Liver (tissue), 9 donors: ENCODE results near the gene PARD3. TPM values are rescaled to one million over a fixed set of nuclear protein-coding genes. Genes with fewer than 3 reads are reported as not detected.

ENCODE experiments used
- DNase-seq: peaks from one replicate; pipeline ENCODE4 v3.0.0-alpha.2; 2017; ENCODE audit warnings: low spot score
- H3K27ac ChIP-seq, 2 donors: one replicate each; pipeline ENCODE4 v1.7.0; 2013; ENCODE audit warnings: inconsistent platforms in 2 of 2, low read length in 2 of 2, control low read depth in 1 of 2, low read depth in 1 of 2, mild to moderate bottlenecking in 1 of 2
- H3K27me3 ChIP-seq, 4 donors: one replicate each; pipeline versions ENCODE4 v1.6.1 to v1.7.0; 2013; ENCODE audit warnings: low read length in 3 of 4, inconsistent platforms in 1 of 4, mild to moderate bottlenecking in 1 of 4, moderate library complexity in 1 of 4; ENCODE audit not compliant: control insufficient read depth in 4 of 4, insufficient read depth in 4 of 4
- H3K36me3 ChIP-seq, 4 donors: one replicate each; pipeline versions ENCODE4 v1.6.1 to v1.7.0; 2013; ENCODE audit warnings: low read length in 3 of 4, mild to moderate bottlenecking in 3 of 4, low read depth in 1 of 4, moderate library complexity in 1 of 4; ENCODE audit not compliant: control insufficient read depth in 4 of 4, insufficient read depth in 3 of 4
- H3K4me1 ChIP-seq, 4 donors: one replicate each; pipeline versions ENCODE4 v1.6.1 to v1.7.0; 2013; ENCODE audit warnings: low read length in 3 of 4, mild to moderate bottlenecking in 3 of 4, moderate library complexity in 1 of 4; ENCODE audit not compliant: control insufficient read depth in 4 of 4, insufficient read depth in 4 of 4
- H3K4me3 ChIP-seq, 3 donors: one replicate each; pipeline versions ENCODE4 v1.6.1 to v1.7.0; 2013; ENCODE audit warnings: low read length in 3 of 3, control low read depth in 1 of 3, low read depth in 1 of 3, mild to moderate bottlenecking in 1 of 3
- H3K9ac ChIP-seq, 2 donors: one replicate each; pipeline ENCODE4 v1.7.0; 2013; ENCODE audit warnings: low read length in 2 of 2, mild to moderate bottlenecking in 2 of 2, moderate library complexity in 2 of 2, control low read depth in 1 of 2, low read depth in 1 of 2
- H3K9me3 ChIP-seq, 4 donors: one replicate each; pipeline versions ENCODE4 v1.6.1 to v1.7.0; 2013; ENCODE audit warnings: low read length in 3 of 4; ENCODE audit not compliant: control insufficient read depth in 4 of 4
- EGR1 ChIP-seq, 2 donors: IDR thresholded peaks; 2 replicates each; pipeline ENCODE4 v1.6.1; 2016 to 2018; ENCODE audit warnings: antibody characterized with exemption in 2 of 2, low read depth in 2 of 2
- FOXA2 ChIP-seq: IDR thresholded peaks from 2 replicates; pipeline ENCODE4 v1.6.1; 2016; ENCODE audit warnings: antibody characterized with exemption
- GABPA ChIP-seq, 2 donors: IDR thresholded peaks in 1 of 2; conservative IDR thresholded peaks in 1 of 2; 2 replicates each; pipeline ENCODE4 v1.6.1; 2016; ENCODE audit warnings: antibody characterized with exemption in 2 of 2, mild to moderate bottlenecking in 1 of 2, moderate library complexity in 1 of 2
- HNF4G ChIP-seq: IDR thresholded peaks from 2 replicates; pipeline ENCODE4 v1.6.1; 2016; ENCODE audit warnings: antibody characterized with exemption
- JUND ChIP-seq, 2 donors: IDR thresholded peaks; 2 replicates each; pipeline ENCODE4 v1.6.1; 2016; ENCODE audit warnings: antibody characterized with exemption in 2 of 2
- NR2F2 ChIP-seq: IDR thresholded peaks from 2 replicates; pipeline ENCODE4 v1.6.1; 2016; ENCODE audit warnings: antibody characterized with exemption
- RAD21 ChIP-seq, 2 donors: IDR thresholded peaks; 2 replicates each; pipeline ENCODE4 v1.6.1; 2016; ENCODE audit warnings: antibody characterized with exemption in 2 of 2, mild to moderate bottlenecking in 2 of 2
- RXRA ChIP-seq, 2 donors: IDR thresholded peaks; 2 replicates each; pipeline ENCODE4 v1.6.1; 2017 to 2018; ENCODE audit warnings: antibody characterized with exemption in 2 of 2, mild to moderate bottlenecking in 1 of 2
- SP1 ChIP-seq: IDR thresholded peaks from 2 replicates; pipeline ENCODE4 v1.6.1; 2018; ENCODE audit warnings: antibody characterized with exemption, mild to moderate bottlenecking
- TAF1 ChIP-seq: conservative IDR thresholded peaks from 2 replicates; pipeline ENCODE4 v1.6.1; 2016; ENCODE audit warnings: antibody characterized with exemption, mild to moderate bottlenecking
- YY1 ChIP-seq: IDR thresholded peaks from 2 replicates; pipeline ENCODE4 v1.6.1; 2016; ENCODE audit warnings: antibody characterized with exemption, mild to moderate bottlenecking
- WGBS: extraction: QIAGEN DNeasy Blood & Tissue Kit; methylation state at CpG from one replicate; pipeline ENCODE4 v1.1.7; 2013; 5-methylcytosine and 5-hydroxymethylcytosine counted together
- polyA plus RNA-seq, 2 donors: library from polyadenylated mRNA; stranded (reverse) in 1 of 2; unstranded in 1 of 2; fragments of 200-250 nt in 1 of 2; fragments of >200 nt in 1 of 2; fragmentation: Nextera tagmentation in 1 of 2; extraction: Ambion mirVana in 1 of 2; gene quantifications; one replicate each; pipeline versions ENCODE4 v1.2.1 to v1.2.3, GENCODE V29; 2013 to 2015
- total RNA-seq, 2 donors: library from RNA; depleted of rRNA; stranded (reverse); fragments of >200 nt; gene quantifications; one replicate each; pipeline ENCODE4 v1.2.3, GENCODE V29; 2014
- TF ChIP-seq, protein P1 (sequence below): IDR thresholded peaks from 2 replicates; pipeline ENCODE4 v1.6.1; 2016; ENCODE audit warnings: antibody characterized with exemption
- TF ChIP-seq, protein P2 (sequence below): IDR thresholded peaks from 2 replicates; pipeline ENCODE4 v1.6.1; 2016; ENCODE audit warnings: antibody characterized with exemption
- TF ChIP-seq, protein P3 (sequence below): IDR thresholded peaks from 2 replicates; pipeline ENCODE4 v1.6.1; 2016; ENCODE audit warnings: antibody characterized with exemption, mild to moderate bottlenecking
- TF ChIP-seq, protein P4 (sequence below): fragments of 150-350 bp; IDR thresholded peaks from 2 replicates; pipeline ENCODE4 v1.5.1; 2017; ENCODE audit warnings: improper control_type of control experiment, low read depth, low read length; ENCODE audit not compliant: missing input control
- donor health status: healthy.
- donor health status: healthy.
- donor health status: healthy.
- donor health status: healthy.
- donor health status: healthy.

The PARD3 gene
- total and polyA plus RNA-seq, 4 donors, result 12.3 to 43.8 (median 13.5) TPM

DNA sequence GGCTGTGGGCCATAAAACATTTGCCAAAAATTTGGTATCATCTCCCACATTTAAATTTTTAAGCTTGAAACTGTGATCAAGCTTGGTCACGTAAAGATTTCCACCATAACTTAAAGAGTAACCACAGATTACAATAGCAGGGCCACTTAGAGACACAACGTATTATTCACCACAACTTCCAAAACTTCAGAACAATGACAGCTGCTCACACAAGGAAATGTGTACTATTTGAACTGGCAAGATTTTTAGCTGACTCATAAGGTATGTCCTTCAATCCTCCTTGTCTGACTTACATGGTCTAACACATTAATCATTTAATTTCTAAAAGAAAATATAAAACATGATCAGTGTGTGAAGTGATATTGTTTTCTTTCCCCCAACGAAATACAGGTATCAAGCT, 234.5 kb downstream of the PARD3 start:
- no peak overlapping the region for H3K27ac ChIP-seq
- H3K4me3 ChIP-seq, result no peak overlapping the region
- no peaks in the 10 kb centered on the region for H3K36me3 ChIP-seq
- no peak for DNase-seq
- no peak overlapping the region for H3K9ac ChIP-seq
- no peaks in the 10 kb centered on the region for H3K27me3 ChIP-seq
- WGBS, result 56% methylated on average over 3 of the region's 3 CpGs
- TF ChIP-seq, protein P1, sequence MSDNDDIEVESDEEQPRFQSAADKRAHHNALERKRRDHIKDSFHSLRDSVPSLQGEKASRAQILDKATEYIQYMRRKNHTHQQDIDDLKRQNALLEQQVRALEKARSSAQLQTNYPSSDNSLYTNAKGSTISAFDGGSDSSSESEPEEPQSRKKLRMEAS, result no peak
- TF ChIP-seq TAF1 (no peak), RXRA (IDR thresholded peaks at IDR 0.05) (no peak), SP1 (no peak)
- peaks cover 5 to 16% (median 8%) of the 10 kb centered on the region in 4 donors for H3K4me1 ChIP-seq
- no peaks in the 10 kb centered on the region for H3K9me3 ChIP-seq

DNA sequence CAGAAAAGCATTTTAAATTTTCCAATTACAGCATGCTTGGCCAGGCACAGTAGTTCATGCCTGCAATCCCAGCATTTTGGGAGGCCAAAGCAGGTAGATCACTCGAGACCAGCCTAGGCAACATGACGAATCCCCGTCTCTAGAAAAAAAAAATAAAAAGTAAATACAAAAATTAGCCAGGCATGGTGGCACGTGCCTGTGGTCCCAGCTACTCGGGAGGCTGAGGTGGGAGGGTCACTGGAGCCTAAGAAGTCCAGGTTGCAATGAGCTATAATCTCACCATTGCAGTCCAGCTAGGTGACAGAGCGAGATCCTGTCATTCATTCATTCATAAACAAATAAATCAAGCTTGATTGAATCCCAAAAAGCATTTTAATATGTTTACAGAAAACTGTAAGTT, 234.9 kb downstream of the PARD3 start:
- H3K9ac ChIP-seq, result no peak overlapping the region
- WGBS, result 34% methylated on average over 6 of the region's 6 CpGs

DNA sequence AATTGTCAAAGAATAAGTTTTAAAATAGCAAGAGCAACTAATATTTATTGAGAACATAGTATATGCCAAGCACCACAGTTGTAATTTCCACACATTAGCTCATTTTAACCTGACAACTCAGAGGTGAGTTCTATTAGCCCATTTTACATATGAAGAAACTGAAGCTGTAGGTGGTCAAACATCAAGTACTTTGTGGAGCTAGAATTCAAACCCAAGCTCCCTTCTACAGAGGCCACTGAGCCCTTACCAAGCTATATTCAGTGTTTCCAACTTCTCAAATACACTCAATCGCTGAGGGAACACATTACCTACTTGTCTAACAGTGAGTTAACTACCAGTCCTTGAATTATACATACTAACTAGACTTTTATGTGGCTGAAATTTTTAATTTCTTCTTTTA, 236.6 kb downstream of the PARD3 start:
- H3K4me1 ChIP-seq, result peaks cover 4 to 6% (median 5%) of the 10 kb centered on the region in 4 donors
- DNase-seq, result no peak
- H3K9ac ChIP-seq, result no peak overlapping the region
- no peaks in the 10 kb centered on the region for H3K9me3 ChIP-seq
- H3K27me3 ChIP-seq, result no peaks in the 10 kb centered on the region
- 100% methylated on average over 1 of the region's 1 CpG for WGBS
- no peaks in the 10 kb centered on the region for H3K36me3 ChIP-seq
- no peak overlapping the region for H3K27ac ChIP-seq
- H3K4me3 ChIP-seq, result no peak overlapping the region
- TF ChIP-seq, protein P2, sequence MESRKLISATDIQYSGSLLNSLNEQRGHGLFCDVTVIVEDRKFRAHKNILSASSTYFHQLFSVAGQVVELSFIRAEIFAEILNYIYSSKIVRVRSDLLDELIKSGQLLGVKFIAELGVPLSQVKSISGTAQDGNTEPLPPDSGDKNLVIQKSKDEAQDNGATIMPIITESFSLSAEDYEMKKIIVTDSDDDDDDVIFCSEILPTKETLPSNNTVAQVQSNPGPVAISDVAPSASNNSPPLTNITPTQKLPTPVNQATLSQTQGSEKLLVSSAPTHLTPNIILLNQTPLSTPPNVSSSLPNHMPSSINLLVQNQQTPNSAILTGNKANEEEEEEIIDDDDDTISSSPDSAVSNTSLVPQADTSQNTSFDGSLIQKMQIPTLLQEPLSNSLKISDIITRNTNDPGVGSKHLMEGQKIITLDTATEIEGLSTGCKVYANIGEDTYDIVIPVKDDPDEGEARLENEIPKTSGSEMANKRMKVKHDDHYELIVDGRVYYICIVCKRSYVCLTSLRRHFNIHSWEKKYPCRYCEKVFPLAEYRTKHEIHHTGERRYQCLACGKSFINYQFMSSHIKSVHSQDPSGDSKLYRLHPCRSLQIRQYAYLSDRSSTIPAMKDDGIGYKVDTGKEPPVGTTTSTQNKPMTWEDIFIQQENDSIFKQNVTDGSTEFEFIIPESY, result no peak
- no peak for TF ChIP-seq EGR1 (IDR thresholded peaks at IDR 0.05; ENCODE audit: low read depth in 2 of 2)
- TF ChIP-seq NR2F2, result no peak
- no peak for TF ChIP-seq RAD21 (IDR thresholded peaks at IDR 0.05)
- TF ChIP-seq TAF1, result no peak
- TF ChIP-seq HNF4G, result no peak
- no peak for TF ChIP-seq FOXA2
- TF ChIP-seq, protein P1, result no peak
- TF ChIP-seq JUND (IDR thresholded peaks at IDR 0.05), result no peak
- TF ChIP-seq, protein P3, sequence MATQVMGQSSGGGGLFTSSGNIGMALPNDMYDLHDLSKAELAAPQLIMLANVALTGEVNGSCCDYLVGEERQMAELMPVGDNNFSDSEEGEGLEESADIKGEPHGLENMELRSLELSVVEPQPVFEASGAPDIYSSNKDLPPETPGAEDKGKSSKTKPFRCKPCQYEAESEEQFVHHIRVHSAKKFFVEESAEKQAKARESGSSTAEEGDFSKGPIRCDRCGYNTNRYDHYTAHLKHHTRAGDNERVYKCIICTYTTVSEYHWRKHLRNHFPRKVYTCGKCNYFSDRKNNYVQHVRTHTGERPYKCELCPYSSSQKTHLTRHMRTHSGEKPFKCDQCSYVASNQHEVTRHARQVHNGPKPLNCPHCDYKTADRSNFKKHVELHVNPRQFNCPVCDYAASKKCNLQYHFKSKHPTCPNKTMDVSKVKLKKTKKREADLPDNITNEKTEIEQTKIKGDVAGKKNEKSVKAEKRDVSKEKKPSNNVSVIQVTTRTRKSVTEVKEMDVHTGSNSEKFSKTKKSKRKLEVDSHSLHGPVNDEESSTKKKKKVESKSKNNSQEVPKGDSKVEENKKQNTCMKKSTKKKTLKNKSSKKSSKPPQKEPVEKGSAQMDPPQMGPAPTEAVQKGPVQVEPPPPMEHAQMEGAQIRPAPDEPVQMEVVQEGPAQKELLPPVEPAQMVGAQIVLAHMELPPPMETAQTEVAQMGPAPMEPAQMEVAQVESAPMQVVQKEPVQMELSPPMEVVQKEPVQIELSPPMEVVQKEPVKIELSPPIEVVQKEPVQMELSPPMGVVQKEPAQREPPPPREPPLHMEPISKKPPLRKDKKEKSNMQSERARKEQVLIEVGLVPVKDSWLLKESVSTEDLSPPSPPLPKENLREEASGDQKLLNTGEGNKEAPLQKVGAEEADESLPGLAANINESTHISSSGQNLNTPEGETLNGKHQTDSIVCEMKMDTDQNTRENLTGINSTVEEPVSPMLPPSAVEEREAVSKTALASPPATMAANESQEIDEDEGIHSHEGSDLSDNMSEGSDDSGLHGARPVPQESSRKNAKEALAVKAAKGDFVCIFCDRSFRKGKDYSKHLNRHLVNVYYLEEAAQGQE, result no peak
- TF ChIP-seq RXRA (IDR thresholded peaks at IDR 0.05), result no peak
- TF ChIP-seq YY1, result no peak
- TF ChIP-seq, protein P4, sequence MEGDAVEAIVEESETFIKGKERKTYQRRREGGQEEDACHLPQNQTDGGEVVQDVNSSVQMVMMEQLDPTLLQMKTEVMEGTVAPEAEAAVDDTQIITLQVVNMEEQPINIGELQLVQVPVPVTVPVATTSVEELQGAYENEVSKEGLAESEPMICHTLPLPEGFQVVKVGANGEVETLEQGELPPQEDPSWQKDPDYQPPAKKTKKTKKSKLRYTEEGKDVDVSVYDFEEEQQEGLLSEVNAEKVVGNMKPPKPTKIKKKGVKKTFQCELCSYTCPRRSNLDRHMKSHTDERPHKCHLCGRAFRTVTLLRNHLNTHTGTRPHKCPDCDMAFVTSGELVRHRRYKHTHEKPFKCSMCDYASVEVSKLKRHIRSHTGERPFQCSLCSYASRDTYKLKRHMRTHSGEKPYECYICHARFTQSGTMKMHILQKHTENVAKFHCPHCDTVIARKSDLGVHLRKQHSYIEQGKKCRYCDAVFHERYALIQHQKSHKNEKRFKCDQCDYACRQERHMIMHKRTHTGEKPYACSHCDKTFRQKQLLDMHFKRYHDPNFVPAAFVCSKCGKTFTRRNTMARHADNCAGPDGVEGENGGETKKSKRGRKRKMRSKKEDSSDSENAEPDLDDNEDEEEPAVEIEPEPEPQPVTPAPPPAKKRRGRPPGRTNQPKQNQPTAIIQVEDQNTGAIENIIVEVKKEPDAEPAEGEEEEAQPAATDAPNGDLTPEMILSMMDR, result no peak

More for the DNA sequence above, 234.9 kb downstream of the PARD3 start:
- Histone ChIP-seq H3K4me1 (peaks cover 5 to 16% (median 8%) of the 10 kb centered on the region in 4 donors), H3K4me3 (no peak overlapping the region), H3K27me3 (no peaks in the 10 kb centered on the region), H3K9me3 (no peaks in the 10 kb centered on the region), H3K36me3 (no peaks in the 10 kb centered on the region), H3K27ac (no peak overlapping the region)
- DNase-seq, result no peak
- TF ChIP-seq EGR1 (IDR thresholded peaks at IDR 0.05; ENCODE audit: low read depth in 2 of 2) (no peak), NR2F2 (no peak), FOXA2 (no peak), GABPA (IDR thresholded peaks at IDR 0.05 in 1 of 2, conservative IDR thresholded peaks at IDR 0.05 in 1 of 2) (no peak), JUND (IDR thresholded peaks at IDR 0.05) (no peak), SP1 (no peak), RXRA (IDR thresholded peaks at IDR 0.05) (no peak)
- TF ChIP-seq, protein P1, result no peak
- TF ChIP-seq, protein P2, result no peak
